Measurements from ENCODE around the gene RNU1-1.

GRCh38 chr1:16478091-16478490 lies 36.0 kb downstream of the RNU1-1 start:
- TF ChIP-seq POLR2A (IDR thresholded peaks at IDR 0.05) (no peak), CTCF (IDR thresholded peaks at IDR 0.05) (no peak), POLR2AphosphoS5 (IDR thresholded peaks at IDR 0.05) (no peak)

Data from stomach (tissue), 4 donors.